Inflammatory macrophage treated with lipopolysaccharide for 4 hours (primary cell): Measurements from ENCODE around the gene OR51A4.
"Not testable (repeated sequence)": the region's sequence is repeated elsewhere in the genome, so short reads cannot be mapped to it uniquely, and the experiment has no call there.

Experiments used
- DNase-seq: peaks from one replicate; pipeline ENCODE4 v3.0.0-alpha.2; 2020

OR51A4 gene, protein sequence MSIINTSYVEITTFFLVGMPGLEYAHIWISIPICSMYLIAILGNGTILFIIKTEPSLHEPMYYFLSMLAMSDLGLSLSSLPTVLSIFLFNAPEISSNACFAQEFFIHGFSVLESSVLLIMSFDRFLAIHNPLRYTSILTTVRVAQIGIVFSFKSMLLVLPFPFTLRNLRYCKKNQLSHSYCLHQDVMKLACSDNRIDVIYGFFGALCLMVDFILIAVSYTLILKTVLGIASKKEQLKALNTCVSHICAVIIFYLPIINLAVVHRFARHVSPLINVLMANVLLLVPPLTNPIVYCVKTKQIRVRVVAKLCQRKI

DNA sequence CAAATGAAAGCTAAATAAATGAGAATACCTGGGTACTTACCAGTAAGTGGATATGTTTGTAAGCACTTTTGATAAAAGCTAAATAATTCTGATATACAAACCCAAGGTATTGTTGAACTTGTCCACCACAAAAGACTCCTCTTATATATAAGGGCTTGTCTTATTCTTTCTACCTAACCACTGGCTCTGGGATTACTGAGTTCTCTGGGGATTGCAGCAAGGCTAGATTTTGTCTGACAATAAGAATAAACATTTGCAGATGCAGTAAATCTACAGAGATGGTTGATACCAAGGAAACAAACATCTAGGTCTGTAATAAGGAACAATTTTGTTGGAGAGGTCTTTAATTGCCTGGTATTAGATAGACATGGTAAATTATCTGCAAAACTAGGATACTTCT is at the start of gene OR51A4:
TSS of gene OR51A4 (minus strand) at position 101 of the 400 bp plus-strand sequence. CDS start 505 bp downstream, outside the sequence.
- no peak for DNase-seq

DNA sequence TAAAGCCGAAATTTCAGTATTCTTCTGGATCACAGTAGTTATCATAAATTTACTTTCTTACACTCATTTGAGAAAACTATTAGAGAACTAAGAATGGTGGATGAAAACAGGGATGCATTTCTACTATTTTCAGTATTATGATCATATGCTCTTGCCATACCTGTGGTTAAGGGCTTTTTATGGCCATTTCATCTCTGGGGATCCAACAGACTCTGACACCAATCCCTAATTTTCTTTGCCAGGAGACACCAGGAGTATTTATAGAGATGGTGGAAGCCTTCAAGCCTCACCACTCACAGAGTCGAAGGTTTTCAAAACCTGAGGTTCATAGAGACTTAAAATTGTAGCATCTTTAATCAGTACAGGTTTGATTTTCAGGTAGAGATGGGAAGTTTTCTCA is 47.1 kb upstream of the OR51A4 start, which contains the start of gene OR51L1:
TSS of gene OR51L1 (plus strand) at position 301 of the 400 bp plus-strand sequence. CDS start 4,132 bp downstream, outside the sequence.
- DNase-seq: no peak

DNA sequence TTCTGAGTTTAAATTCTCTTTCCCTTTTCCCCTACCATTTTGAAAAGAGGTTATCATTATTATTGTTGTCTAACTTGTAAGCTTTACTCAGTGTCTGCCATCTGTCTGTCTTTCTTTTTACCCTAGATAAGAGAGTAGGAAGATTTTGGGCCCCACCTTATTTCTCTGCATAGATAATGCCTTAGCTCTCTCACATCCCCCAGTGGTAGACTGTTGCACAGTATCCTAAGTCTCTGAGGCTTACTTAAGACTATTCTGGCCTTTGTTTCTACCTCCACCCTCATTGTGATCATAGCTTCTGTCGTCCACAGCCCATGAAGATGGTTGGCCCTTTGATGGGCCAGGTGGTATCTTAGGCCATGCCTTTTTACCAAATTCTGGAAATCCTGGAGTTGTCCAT is 43.7 kb upstream of the OR51A4 start:
- no peak for DNase-seq

DNA sequence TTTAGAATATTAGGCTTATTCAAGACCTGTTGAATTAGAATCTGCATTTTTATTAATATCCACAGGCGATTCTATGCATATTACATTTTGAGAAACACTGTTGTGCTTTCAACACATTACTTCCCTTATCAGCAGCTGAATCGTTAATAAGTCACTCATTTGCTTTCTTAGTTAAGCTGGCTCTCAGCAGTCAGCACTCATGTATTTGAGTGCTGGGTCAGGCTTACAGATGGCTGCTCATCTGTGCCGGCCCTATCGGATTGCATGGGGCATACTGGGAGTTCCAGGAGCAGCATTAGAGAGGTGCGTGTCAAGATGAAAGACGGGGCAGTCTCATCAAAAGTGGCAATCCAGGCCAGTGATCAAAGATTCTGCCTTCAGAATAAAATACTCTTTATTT is 36.4 kb upstream of the OR51A4 start:
- DNase-seq: no peak

DNA sequence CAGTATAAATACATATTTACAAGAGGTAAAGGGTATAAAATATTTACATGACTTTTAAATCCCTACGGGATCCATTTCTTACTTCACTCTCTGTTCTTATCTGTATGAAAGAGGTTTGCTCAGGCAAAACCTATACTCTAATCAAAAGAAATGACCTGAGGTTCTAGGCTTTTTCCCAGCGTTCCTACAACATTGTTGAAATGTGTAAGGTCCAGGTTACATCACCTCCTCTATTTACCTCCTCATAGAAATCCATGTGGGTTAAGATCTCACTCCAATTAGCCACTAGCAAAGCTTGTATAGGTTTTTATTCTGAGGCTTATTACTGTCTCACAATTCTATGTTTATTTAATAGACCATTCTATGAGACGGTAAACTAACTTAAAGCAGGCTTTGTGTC is 35.3 kb upstream of the OR51A4 start:
- DNase-seq: no peak

DNA sequence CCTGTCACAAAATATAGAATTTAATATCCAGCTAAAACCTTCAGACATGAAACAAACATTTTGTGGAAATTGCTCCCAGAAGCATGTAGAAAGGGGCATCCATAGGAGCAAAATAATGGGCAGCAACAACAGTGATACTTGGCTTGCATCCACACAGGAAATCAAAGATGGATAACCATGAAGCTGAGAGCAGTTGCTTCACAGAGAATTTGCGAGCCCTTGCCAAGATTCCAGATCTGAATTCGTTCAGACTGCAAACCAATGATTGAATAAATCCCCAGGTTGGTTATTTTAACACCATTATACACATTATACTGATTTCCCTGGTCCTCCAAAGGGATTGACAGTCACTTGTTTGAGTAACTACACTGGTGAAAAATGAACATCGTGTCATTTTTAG is 31.6 kb upstream of the OR51A4 start:
- no peak for DNase-seq

DNA sequence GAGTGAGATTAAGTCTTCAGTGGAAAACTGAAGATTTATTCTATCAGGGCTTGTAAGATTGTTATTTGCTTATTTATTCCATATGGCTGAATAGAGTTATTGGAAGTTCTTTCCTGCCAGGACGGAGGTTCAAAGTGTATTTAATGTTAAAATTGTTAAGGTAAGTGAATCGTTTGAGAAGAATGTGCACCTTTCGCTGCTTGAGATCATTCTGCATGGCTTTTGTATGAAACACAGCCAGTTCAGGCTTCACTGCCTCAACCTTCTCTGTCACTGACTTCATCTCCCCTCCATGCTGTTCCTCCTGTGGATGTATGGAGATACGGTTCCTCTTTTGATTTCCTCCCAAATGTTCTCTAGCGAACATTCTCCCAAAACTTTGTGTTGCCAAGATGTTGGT is 28.0 kb upstream of the OR51A4 start:
- no peak for DNase-seq

DNA sequence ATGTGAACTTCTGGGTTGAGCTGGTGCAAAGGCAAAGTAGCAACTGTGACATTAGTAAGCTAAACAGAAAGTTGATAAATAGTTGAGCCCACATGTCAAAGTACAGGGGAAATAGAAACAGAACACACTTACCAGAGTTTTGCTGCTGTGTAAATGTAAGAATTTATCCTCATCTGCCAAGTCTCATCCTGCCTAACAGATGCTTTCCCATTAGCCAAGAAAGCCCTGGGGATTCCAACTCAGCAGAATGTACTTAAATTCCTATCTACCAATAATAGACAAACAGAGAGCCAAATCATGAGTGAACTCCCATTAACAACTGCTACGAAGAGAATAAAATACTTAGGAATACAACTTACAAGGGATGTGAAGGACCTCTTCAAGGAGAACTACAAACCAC is 15.4 kb upstream of the OR51A4 start:
- no peak for DNase-seq

DNA sequence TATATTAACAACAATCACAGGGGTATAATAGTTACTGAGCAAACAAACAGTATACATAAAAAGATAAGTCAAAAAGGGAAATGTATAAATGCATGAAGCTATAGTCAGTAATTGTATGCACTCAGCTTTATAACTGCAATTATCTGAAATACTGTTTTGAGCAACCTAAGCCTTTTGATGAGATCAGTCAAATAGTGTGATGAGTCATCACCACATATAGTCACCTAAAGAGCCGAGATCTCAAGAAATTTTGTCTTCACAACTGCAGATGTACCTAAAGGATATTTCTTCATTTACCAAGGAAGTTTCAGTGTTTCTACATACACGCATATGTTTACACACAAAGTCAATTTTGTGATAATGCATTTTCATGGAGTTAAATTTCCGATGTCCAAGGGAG is 13.5 kb upstream of the OR51A4 start:
- DNase-seq: no peak

DNA sequence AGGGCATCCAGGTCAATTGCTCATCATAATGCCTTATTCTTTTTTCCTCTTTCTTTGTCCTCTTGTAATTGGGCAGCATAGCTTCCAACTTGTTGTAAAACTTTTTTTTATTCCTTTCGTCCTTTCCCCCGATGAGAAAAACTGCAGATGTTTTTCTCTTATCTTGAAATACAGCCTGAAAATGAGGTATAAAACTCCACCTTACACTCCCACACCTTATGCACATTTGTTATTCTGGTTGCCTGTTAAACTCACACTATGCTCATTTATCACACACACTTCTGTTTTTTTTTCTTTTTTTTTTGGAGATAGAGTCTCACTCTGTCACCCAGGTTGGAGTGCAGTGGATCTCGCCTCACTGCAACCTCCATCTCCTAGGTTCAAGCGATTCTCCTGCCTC is 10.0 kb upstream of the OR51A4 start:
- DNase-seq: no peak

DNA sequence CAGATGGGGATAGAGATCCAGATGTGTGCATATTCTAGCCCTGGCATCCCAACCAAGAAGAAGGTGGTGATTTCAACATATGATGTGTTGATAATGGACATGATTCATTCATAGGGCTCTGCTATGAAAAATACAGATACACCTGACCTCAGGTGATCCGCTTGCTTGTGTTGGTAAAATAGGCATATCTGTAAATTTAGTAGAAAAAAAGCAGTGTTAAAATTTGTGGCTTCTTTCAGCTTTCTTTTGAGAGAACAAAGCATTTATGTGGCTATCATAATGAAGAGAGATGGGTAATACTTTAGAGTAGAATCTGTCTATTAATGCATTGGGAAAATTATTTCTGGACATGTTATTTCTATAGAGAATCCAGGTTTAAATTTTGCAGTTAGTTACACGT is 8.2 kb upstream of the OR51A4 start, which contains the start of gene OR51A2:
TSS of gene OR51A2 (minus strand) at position 101 of the 400 bp plus-strand sequence. CDS start at position 101, 0 bp downstream.
- not testable (repeated sequence) for DNase-seq

DNA sequence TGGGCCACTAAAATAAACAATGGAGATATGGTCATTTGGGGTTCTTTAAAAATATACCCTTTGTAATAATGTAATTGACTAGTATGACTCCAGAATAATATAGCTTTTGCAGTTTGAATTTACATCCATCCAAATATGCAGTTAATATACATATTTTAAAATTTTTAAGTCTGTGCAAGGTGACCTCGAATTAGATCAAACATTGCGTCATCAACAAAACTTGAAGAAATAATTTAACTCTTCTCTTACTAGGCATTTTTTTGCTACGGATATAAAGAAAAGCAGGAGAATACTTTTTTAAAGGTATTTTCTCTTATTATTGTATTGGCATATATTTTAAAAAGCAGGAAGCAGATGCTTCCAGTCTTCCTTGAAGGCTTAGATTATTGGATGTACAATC is 10.7 kb downstream of the OR51A4 start:
- DNase-seq: no peak

DNA sequence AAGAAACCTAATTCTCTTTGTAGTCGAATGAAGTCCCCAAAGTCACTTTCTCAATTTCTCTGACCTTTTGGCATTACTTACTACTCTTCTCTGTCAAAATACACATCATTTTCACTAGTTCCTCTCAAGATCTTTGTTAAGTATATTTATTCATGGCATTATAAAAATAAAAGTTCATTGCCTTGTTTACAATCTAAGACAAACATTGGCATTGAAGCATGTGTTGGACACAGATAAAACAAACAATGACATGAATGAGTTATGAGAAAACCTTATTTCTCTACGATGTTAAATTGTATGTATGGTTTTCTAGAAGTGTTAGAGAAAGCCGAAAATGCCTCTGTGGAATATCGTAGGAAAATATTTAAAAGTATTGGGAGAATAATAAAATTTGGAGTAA is 14.7 kb downstream of the OR51A4 start:
- DNase-seq: no peak

DNA sequence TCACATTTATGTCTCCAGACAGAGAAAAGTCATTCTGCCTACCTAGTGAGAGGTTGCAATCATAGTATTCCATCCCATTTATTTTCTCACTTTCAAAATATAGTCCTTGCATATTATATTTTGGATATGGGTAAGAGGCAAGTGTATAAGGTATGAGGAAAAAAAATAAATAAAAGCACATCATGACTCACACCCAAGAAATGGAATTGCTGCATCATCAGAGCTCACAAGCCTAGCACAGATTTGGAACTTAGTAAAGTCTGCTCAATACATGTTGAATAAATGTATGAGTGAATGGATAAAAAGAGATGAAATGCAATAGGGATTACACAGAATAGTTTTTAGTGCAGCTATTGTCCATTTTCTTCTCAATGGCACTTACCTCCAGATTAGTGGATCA is 20.8 kb downstream of the OR51A4 start:
- no peak for DNase-seq

DNA sequence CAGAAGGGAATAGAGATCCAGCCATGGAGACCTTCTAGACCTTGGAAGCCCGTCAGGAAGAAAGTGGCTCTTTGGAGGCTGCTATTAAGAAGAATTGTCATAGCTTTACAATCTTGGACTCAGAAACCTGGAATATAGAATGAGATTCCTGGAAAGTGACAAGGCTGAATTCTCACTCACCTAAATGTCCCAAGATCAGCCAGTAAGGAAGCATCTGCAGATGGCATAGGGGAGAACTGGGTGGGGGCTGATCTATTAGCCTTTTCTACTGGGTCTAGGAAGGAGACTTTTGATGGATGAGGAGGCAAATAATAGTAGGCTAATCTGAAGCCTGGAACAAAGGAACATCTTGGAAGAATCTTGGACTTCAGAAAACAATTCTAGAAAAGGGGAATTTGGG is 23.2 kb downstream of the OR51A4 start, which contains the start of gene OR51G1:
TSS of gene OR51G1 (minus strand) at position 101 of the 400 bp plus-strand sequence. CDS start at position 101, 0 bp downstream.
- DNase-seq: no peak

DNA sequence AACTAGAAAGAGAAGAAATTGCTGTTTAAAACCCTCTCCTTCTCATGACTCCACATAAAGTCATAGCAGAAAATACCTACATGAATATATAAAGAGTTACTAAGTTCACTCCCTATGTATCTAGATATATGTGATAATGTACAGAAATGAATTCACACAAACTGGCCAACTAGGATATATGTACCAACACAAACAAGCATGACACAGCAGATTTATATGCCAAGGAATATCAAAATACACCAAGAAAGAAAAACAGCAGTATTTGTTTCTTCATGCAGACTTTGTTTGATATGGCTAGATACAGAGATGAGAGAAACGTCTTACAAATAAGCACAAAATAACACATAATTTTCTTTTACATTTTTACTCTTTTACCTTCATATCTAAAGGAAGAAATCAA is 25.1 kb downstream of the OR51A4 start:
- no peak for DNase-seq

DNA sequence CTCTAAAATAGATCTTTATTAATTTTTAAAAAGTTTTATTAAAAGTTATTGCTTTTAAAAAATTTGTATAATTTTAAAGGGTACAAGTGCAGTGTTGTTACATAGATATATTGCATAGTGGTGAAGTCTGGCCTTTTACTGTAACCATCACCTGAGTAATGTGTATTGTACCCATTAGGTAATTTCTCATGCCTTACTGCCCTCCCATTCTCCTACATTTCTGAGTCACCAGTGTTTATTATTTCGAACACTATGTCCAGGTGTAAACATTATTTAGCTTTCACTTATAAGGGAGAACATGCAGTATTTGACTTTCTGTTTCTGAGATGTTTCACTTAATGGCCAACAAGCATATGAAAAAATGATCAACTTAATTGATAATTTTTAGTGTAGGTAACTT is 25.6 kb downstream of the OR51A4 start:
- no peak for DNase-seq

DNA sequence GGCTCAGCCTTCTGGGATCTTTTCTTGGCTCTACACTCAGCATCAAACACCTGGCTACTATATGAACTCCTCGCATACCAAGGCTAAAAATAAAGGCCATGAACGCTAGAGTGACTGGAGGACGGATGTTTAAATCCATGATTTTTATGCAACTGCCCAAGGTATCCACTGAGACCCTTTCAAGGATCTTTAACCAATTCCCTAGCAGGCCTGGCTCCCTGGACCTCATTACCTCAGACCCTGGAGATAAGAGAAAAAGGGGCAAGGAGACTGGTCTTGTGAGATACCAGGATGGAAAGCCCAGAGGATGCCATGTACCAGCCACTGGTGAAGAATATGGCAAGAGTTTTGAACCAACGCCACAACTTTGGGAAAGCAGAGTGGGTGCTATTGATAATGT is 28.2 kb downstream of the OR51A4 start, which contains the start of gene OR51G2:
TSS of gene OR51G2 (minus strand) at position 101 of the 400 bp plus-strand sequence. CDS start 3,687 bp downstream, outside the sequence.
- DNase-seq: no peak

DNA sequence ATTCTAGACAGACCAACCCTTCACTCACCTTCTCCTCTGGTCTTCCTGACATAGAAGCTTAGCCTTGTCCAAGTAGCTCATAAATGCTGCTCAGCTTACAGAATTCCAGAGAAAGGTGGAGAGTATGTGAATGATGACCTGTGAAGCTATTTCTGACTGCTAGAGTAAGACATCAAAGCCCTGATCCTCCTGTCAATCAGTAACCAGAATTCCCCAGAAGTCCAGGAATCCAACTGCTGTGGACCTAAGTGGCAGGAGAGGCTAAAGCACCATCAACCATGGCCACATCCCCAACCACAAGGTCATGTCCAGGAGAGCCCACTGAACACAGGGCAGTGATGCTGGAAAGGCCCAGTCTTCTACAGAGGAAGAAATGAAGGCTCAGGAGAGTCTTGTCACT is 30.8 kb downstream of the OR51A4 start:
- DNase-seq: no peak

DNA sequence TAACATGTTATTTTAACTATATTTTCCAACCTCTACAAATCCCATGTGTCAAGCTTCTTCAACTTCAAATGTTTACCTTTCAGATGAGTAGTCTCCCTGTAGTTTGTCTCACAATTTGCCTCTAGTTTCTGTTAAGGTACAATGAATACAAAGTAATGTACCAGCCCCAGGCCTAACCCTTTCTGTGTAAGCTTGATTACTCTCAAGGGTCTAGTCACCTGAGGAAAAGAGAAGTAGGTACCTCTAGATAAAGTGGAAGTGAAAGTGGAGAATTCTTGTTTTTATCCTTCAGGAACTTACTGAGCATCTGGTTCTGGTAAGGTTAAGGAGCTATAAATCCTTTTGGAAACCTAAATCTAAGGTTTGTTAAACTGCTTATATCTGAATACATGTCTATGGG is 43.9 kb downstream of the OR51A4 start, which contains the start of gene OR51A7:
TSS of gene OR51A7 (plus strand) at position 300 of the 400 bp plus-strand sequence. CDS start 3,587 bp downstream, outside the sequence.
- DNase-seq: no peak
